Measurements from ENCODE around the gene SUMO2.

Gene SUMO2

GRCh38 chr17:75124819-75125162 lies 58.0 kb downstream of the SUMO2 start:
- no peak for DNase-seq

- DNase-seq: peak in 2 of 58 donors; percentile 20 to 32
Measured at GRCh38 chr17:75124041-75124818, 58.5 kb downstream of the SUMO2 start.

- no peak for DNase-seq
Measured at GRCh38 chr17:75118307-75118706, 64.5 kb downstream of the SUMO2 start.

- DNase-seq: no peak
Measured at GRCh38 chr17:75116737-75117136, 66.0 kb downstream of the SUMO2 start.

All from anterior cingulate cortex (tissue), 58 donors.